B cell (primary cell): ENCODE results near the gene PHF24. TPM values are rescaled to one million over a fixed set of nuclear protein-coding genes. Genes with fewer than 3 reads are reported as not detected.
A peak's percentile ranks its signal among the peaks of the same experiment; 100 is the strongest.

ENCODE experiments used
- ATAC-seq: fragments of 200-7000 bp; cut with Tn5 transposase; one replicate; pipeline ENCODE4 v1.10.0; 2021; ENCODE audit warnings: low read depth, mild to moderate bottlenecking, moderate number of reproducible peaks, moderate library complexity
- CTCF ChIA-PET: fragments of 350-600 bp; sonication (Branson Sonifier 250); formaldehyde crosslinking; loops from one replicate; lab custom pipeline; 2021; ENCODE audit warnings: antibody characterized with exemption, inconsistent platforms; lab: Charles Lee
- POLR2A ChIA-PET: fragments of 350-600 bp; sonication (Branson Sonifier 250); formaldehyde crosslinking; loops from one replicate; lab custom pipeline; 2021; ENCODE audit warnings: antibody characterized with exemption; lab: Charles Lee
- DNase-seq: peaks from one replicate; pipeline ENCODE4 v3.0.0; 2013
- H2AFZ ChIP-seq: 2 replicates; pipeline ENCODE4 v1.6.1; 2012; ENCODE audit warnings: mild to moderate bottlenecking, low read depth, low read length; ENCODE audit not compliant: insufficient read depth, poor library complexity, severe bottlenecking
- H3K27ac ChIP-seq, 2 donors: 1 replicate in 1 of 2; 2 replicates in 1 of 2; pipeline ENCODE4 v1.5.1; 2012 to 2013; ENCODE audit warnings: low read length in 2 of 2, mild to moderate bottlenecking in 2 of 2, moderate library complexity in 1 of 2
- H3K27me3 ChIP-seq, 4 experiments: fragments of 200-600 bp in 1 of 4; sonication (generic) in 1 of 4; replicated peaks in 1 of 4; 1 replicate in 2 of 4; 2 replicates in 2 of 4; pipeline versions ENCODE4 v1.6.1 to v1.7.0; 2013 to 2016; ENCODE audit warnings: low read length in 3 of 4, mild to moderate bottlenecking in 2 of 4, mixed read lengths in 1 of 4, moderate library complexity in 1 of 4; ENCODE audit not compliant: insufficient read depth in 4 of 4, control insufficient read depth in 3 of 4; ENCODE audit errors: control extremely low read depth in 1 of 4
- H3K36me3 ChIP-seq, 2 experiments: replicated peaks in 1 of 2; 1 replicate in 1 of 2; 2 replicates in 1 of 2; pipeline versions ENCODE4 v1.6.1 to v1.7.1; 2013; ENCODE audit warnings: low read length in 1 of 2; ENCODE audit not compliant: insufficient read depth in 2 of 2, control insufficient read depth in 1 of 2; ENCODE audit errors: control extremely low read depth in 1 of 2, extremely low read depth in 1 of 2
- H3K4me1 ChIP-seq, 2 donors: fragments of 200-600 bp in 1 of 2; sonication (generic) in 1 of 2; 1 replicate in 1 of 2; 2 replicates in 1 of 2; pipeline versions ENCODE4 v1.5.1 to v1.6.1; 2013 to 2017; ENCODE audit warnings: low read length in 2 of 2; ENCODE audit not compliant: control insufficient read depth in 2 of 2, insufficient read depth in 2 of 2
- H3K4me2 ChIP-seq: replicated peaks from 2 replicates; pipeline ENCODE3; 2012; ENCODE audit warnings: mild to moderate bottlenecking, low read depth, low read length; ENCODE audit not compliant: poor library complexity, severe bottlenecking
- H3K4me3 ChIP-seq, 5 experiments: fragments of 200-600 bp in 1 of 5; sonication (generic) in 1 of 5; 1 replicate in 3 of 5; 2 replicates in 2 of 5; pipeline versions ENCODE4 v1.5.1 to v1.7.0; 2011 to 2016; ENCODE audit warnings: low read length in 4 of 5, mild to moderate bottlenecking in 4 of 5, low read depth in 2 of 5, control low read depth in 1 of 5, moderate library complexity in 1 of 5; ENCODE audit not compliant: insufficient read depth in 1 of 5; ENCODE audit errors: control extremely low read depth in 1 of 5, extremely low read depth in 1 of 5
- H3K79me2 ChIP-seq: fragments of 200-600 bp; sonication (generic); one replicate; pipeline ENCODE4 v1.6.0; 2016; ENCODE audit warnings: low read length; ENCODE audit not compliant: control insufficient read depth, insufficient read depth
- H3K9ac ChIP-seq: fragments of 200-600 bp; sonication (generic); 2 replicates; pipeline ENCODE4 v1.6.1; 2017; ENCODE audit warnings: mild to moderate bottlenecking, low read length, moderate library complexity
- H3K9me3 ChIP-seq, 3 donors: one replicate each; pipeline versions ENCODE4 v1.6.1 to v1.7.1; 2013; ENCODE audit warnings: low read length in 2 of 3; ENCODE audit not compliant: control insufficient read depth in 2 of 3, insufficient read depth in 1 of 3; ENCODE audit errors: control extremely low read depth in 1 of 3
- H4K20me1 ChIP-seq: 2 replicates; pipeline ENCODE4 v1.6.0; 2012; ENCODE audit warnings: mild to moderate bottlenecking, low read length; ENCODE audit not compliant: insufficient read depth, control insufficient read depth, poor library complexity, severe bottlenecking
- H3K27ac Mint-ChIP-seq: one replicate; pipeline ENCODE4 v1.8.0; 2021; ENCODE audit warnings: mixed read lengths
- H3K27me3 Mint-ChIP-seq: one replicate; pipeline ENCODE4 v1.8.0; 2021; ENCODE audit warnings: mixed read lengths
- H3K4me1 Mint-ChIP-seq: one replicate; pipeline ENCODE4 v1.8.0; 2021; ENCODE audit warnings: mixed read lengths
- H3K4me3 Mint-ChIP-seq: one replicate; pipeline ENCODE4 v1.8.0; 2021; ENCODE audit warnings: mixed read lengths
- H3K9me3 Mint-ChIP-seq: one replicate; pipeline ENCODE4 v1.8.0; 2022; ENCODE audit warnings: mixed read lengths; ENCODE audit not compliant: insufficient read depth
- CTCF ChIP-seq: fragments of 200-600 bp; IDR thresholded peaks from one replicate; pipeline ENCODE4 v1.8.0; 2022; ENCODE audit warnings: antibody characterized with exemption, mild to moderate bottlenecking
- EZH2 ChIP-seq: IDR thresholded peaks from 2 replicates; pipeline ENCODE4 v1.6.1; 2012; ENCODE audit warnings: borderline replicate concordance, low read depth, mild to moderate bottlenecking, moderate library complexity, low read length; ENCODE audit not compliant: insufficient read depth, poor library complexity, severe bottlenecking
- whole genome bisulfite sequencing: methylation state at CpG from one replicate; pipeline ENCODE4 v1.1.5; 2013; ENCODE audit warnings: missing lambda C conversion rate; ENCODE audit not compliant: insufficient coverage; 5-methylcytosine and 5-hydroxymethylcytosine counted together
- intact Hi-C: fragments of 100-400 bp; cut with micrococcal nuclease; formaldehyde crosslinking; loops from one replicate; pipeline ENCODE4 v1.10.0; 2022
- polyA plus RNA-seq: library from polyadenylated mRNA; depleted of rRNA; stranded (reverse); fragments of >200 nt; gene quantifications from 2 replicates; pipeline ENCODE4 v1.2.3, GENCODE V29; 2012
- total RNA-seq, 2 donors: library from RNA; stranded (reverse); fragments of 120-200 nt in 1 of 2; gene quantifications; 1 replicate in 1 of 2; 2 replicates in 1 of 2; pipeline versions ENCODE4 v1.2.3 to v1.2.4, GENCODE V29; 2013 to 2022

PHF24 gene
- total and polyA plus RNA-seq, 2 donors (not counting 1 experiment from before 2014, with no cell fraction given): not detected

- TF ChIP-seq EZH2 (no peak), CTCF (no peak)
- Histone ChIP-seq H3K36me3 (no peaks in the 10 kb centered on the region), H3K4me3 (peak within 1 kb of the TSS; percentile 74 to 95 (median 84)), H4K20me1 (no peaks in the 10 kb centered on the region), H3K4me1 (peaks cover 42 to 51% of the 10 kb centered on the region in 2 donors), H3K9ac (peak within 1 kb of the TSS; percentile 85), H3K9me3 (no peaks in the 10 kb centered on the region), H3K27me3 (no peaks in the 10 kb centered on the region), H3K79me2 (no peaks in the 10 kb centered on the region), H3K4me2 (peak within 1 kb of the TSS; percentile 99), H2AFZ (peak within 1 kb of the TSS; percentile 87), H3K27ac (peak within 1 kb of the TSS; percentile 11 to 68)
- Mint-ChIP-seq H3K9me3 (no peaks in the 10 kb centered on the region), H3K4me1 (peaks cover 45% of the 10 kb centered on the region), H3K27me3 (no peaks in the 10 kb centered on the region), H3K4me3 (peak within 1 kb of the TSS; percentile 94), H3K27ac (peak within 1 kb of the TSS; percentile 78)
- ChIA-PET POLR2A (interaction anchor here (0.5 to 1.0 kb wide), 4 partner anchors 83 to 1727 kb away, joined by 3 to 6 read pairs (median 4); partner anchors contain the start of gene VCP), CTCF (interaction anchor here (1.9 kb wide), 1 partner anchor 90 kb away, joined by 6 read pairs; no protein-coding TSS in a partner anchor)
- DNase-seq (peak; percentile 98), ATAC-seq (peak; percentile 96)
- intact Hi-C loops: loop anchor here (1.0 to 10.0 kb wide), 7 partner anchors 83 to 1174 kb away; partner anchors contain the start of genes PIGO, STOML2, UBE2R2 and VCP
- under 1% methylated on average over 61 of the region's 65 CpGs for WGBS
These were observed 31.2 kb downstream of the PHF24 start, which contains the start of gene DNAJB5 for GRCh38 chr9:34989003-34989945. Gene DNAJB5, plus strand, starts transcription at chr9:34989745. Its CDS starts 886 bp downstream, at chr9:34990631.
